C4-2B (cell line): ENCODE data around the gene WRAP73.

ENCODE experiments used
- ZFX ChIP-seq: fragments of 450-650 bp; IDR thresholded peaks from 2 replicates; pipeline ENCODE4 v1.6.1; 2017
- TF ChIP-seq, protein P1 (sequence below): fragments of 450-650 bp; conservative IDR thresholded peaks from 2 replicates; pipeline ENCODE4 v1.5.1; 2017; ENCODE audit warnings: mild to moderate bottlenecking

DNA sequence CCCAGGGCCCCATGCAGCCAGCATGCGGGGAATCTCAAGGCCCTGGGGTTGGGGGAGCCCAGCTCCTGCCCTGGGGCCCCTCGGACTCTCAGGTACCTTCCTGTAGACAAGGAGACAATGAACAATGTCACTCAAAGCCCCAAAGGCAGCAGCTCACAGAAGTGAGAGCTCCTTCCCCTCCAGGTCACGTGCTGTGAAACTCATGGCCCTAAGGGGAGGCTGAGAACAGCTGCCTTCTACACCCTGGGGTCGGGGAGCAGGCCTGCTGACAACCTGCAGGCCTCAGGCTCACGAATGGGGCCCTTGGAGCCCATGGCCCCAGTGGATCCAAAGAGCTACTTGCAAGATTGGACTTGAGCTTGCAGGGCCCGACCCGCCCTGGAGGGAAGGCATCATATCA lies 41.7 kb downstream of the WRAP73 start:
- TF ChIP-seq, protein P1, sequence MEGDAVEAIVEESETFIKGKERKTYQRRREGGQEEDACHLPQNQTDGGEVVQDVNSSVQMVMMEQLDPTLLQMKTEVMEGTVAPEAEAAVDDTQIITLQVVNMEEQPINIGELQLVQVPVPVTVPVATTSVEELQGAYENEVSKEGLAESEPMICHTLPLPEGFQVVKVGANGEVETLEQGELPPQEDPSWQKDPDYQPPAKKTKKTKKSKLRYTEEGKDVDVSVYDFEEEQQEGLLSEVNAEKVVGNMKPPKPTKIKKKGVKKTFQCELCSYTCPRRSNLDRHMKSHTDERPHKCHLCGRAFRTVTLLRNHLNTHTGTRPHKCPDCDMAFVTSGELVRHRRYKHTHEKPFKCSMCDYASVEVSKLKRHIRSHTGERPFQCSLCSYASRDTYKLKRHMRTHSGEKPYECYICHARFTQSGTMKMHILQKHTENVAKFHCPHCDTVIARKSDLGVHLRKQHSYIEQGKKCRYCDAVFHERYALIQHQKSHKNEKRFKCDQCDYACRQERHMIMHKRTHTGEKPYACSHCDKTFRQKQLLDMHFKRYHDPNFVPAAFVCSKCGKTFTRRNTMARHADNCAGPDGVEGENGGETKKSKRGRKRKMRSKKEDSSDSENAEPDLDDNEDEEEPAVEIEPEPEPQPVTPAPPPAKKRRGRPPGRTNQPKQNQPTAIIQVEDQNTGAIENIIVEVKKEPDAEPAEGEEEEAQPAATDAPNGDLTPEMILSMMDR = no peak
- no peak for TF ChIP-seq ZFX
